Effector memory CD8-positive, alpha-beta T cell (primary cell): ENCODE measurements around the gene MATK.

Source experiments
- ATAC-seq: fragments of 150-1000 bp; cut with Tn5 transposase; replicated peaks from 2 replicates; pipeline ENCODE4 v1.10.0; 2021; ENCODE audit warnings: mild to moderate bottlenecking, moderate library complexity
- DNase-seq, 3 experiments: peaks; one replicate each; pipeline ENCODE4 v3.0.0; 2021
- H3K27ac Mint-ChIP-seq, 2 donors: one replicate each; pipeline ENCODE4 v1.8.0; 2022; ENCODE audit warnings: mild to moderate bottlenecking in 2 of 2, mixed read lengths in 2 of 2, moderate library complexity in 2 of 2
- H3K27me3 Mint-ChIP-seq, 2 donors: one replicate each; pipeline ENCODE4 v1.8.0; 2022; ENCODE audit warnings: mixed read lengths in 2 of 2
- H3K36me3 Mint-ChIP-seq: one replicate; pipeline ENCODE4 v1.8.0; 2022; ENCODE audit warnings: mild to moderate bottlenecking, moderate library complexity, mixed read lengths; ENCODE audit not compliant: insufficient read depth
- H3K4me1 Mint-ChIP-seq, 2 donors: one replicate each; pipeline ENCODE4 v1.8.0; 2022; ENCODE audit warnings: low read depth in 2 of 2, mixed read lengths in 2 of 2
- H3K4me3 Mint-ChIP-seq, 2 donors: one replicate each; pipeline ENCODE4 v1.8.0; 2022; ENCODE audit warnings: mild to moderate bottlenecking in 2 of 2, mixed read lengths in 2 of 2, moderate library complexity in 2 of 2
- H3K9me3 Mint-ChIP-seq, 2 donors: one replicate each; pipeline ENCODE4 v1.8.0; 2022; ENCODE audit warnings: mixed read lengths in 2 of 2
- total RNA-seq, 9 experiments: gene quantifications; one replicate each; lab custom pipeline; 2026; lab: John Stamatoyannopoulos, UW

Gene MATK, protein sequence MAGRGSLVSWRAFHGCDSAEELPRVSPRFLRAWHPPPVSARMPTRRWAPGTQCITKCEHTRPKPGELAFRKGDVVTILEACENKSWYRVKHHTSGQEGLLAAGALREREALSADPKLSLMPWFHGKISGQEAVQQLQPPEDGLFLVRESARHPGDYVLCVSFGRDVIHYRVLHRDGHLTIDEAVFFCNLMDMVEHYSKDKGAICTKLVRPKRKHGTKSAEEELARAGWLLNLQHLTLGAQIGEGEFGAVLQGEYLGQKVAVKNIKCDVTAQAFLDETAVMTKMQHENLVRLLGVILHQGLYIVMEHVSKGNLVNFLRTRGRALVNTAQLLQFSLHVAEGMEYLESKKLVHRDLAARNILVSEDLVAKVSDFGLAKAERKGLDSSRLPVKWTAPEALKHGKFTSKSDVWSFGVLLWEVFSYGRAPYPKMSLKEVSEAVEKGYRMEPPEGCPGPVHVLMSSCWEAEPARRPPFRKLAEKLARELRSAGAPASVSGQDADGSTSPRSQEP
- 7.8 to 139 (median 48.5) reads per million in 9 experiments for total RNA-seq

DNA sequence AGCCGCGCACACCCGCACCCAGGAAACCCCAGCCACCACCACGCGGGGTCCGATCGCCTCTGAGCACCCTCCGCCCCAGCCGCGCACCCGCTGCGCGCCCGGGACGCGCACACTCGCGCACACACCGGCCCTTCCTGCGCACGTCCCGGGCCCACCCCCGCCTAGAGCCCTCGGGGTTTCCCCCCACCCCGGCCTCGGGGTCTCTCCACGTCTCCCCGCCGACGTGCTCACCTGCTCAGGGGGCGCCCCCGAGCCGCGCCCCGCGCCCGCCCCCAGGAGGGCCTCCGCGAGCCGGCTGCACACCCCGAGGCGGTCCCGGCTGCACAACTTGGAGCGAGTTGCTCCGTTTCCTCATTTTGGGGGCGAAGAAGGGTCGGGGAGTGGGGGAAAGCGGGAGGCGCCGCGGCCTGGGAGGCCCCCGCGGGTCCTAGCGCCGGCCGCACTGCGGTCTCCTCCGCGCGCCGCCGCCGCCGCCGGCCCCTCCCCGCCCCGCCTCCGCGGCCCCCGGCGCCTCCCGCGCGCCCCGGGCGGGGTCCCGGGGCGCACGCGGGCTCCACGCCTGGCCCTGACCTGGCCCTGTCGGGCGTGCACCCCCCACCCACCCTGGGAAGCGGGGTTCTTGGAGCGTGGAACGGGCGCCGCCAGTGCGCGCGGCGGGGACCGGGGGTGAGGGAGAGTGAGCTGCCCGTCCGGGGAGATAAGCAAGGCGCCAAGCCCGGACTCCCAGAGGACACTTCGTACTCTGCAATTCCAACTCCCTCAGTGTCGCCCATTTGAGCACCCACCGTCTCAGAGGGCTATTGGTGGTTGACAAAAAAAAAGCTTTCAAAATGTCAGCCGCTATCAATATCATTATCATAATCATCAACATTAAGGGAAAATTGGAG, at the start of gene MATK:
Gene MATK, minus strand, starts transcription at position 444 of the 887 bp plus-strand sequence. CDS start 1,246 bp downstream, outside the sequence.
- ATAC-seq = peak; percentile 40
- H3K4me3 Mint-ChIP-seq = peak within 1 kb of the TSS; percentile 80 to 84
- peaks cover 8 to 11% of the 10 kb centered on the region in 2 donors for H3K9me3 Mint-ChIP-seq
- peak within 1 kb of the TSS; percentile 58 to 82 for H3K27ac Mint-ChIP-seq
- DNase-seq = peak; percentile 13 to 30 (median 29)
- H3K27me3 Mint-ChIP-seq = no peaks in the 10 kb centered on the region
- peaks cover 36% of the 10 kb centered on the region for H3K36me3 Mint-ChIP-seq
- peaks cover 34 to 37% of the 10 kb centered on the region in 2 donors for H3K4me1 Mint-ChIP-seq

DNA sequence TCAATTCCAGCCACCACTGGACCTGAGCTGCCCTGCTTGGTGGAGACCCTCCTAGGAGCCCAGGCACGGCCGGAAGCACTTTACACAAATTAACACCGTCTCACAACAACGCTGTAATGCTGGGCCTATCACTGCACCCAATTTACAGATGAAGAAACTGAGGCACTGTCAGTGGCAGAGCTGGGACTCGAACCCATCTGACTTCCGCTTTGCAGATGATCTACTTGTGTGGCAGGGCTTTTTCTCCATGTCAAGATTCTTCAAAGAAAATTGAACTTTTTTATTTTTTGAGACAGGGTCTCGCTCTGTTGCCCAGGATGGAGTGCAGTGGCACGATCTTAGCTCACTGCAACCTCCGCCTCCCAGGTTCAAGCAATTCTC, 48.9 kb upstream of the MATK start:
- ATAC-seq (no peak), DNase-seq (no peak)
- H3K4me3 Mint-ChIP-seq = no peak overlapping the region
- H3K9me3 Mint-ChIP-seq = no peaks in the 10 kb centered on the region
- peaks cover 0 to 5% of the 10 kb centered on the region in 2 donors for H3K27me3 Mint-ChIP-seq
- H3K36me3 Mint-ChIP-seq = no peaks in the 10 kb centered on the region
- no peaks in the 10 kb centered on the region for H3K4me1 Mint-ChIP-seq
- H3K27ac Mint-ChIP-seq = no peak overlapping the region

DNA sequence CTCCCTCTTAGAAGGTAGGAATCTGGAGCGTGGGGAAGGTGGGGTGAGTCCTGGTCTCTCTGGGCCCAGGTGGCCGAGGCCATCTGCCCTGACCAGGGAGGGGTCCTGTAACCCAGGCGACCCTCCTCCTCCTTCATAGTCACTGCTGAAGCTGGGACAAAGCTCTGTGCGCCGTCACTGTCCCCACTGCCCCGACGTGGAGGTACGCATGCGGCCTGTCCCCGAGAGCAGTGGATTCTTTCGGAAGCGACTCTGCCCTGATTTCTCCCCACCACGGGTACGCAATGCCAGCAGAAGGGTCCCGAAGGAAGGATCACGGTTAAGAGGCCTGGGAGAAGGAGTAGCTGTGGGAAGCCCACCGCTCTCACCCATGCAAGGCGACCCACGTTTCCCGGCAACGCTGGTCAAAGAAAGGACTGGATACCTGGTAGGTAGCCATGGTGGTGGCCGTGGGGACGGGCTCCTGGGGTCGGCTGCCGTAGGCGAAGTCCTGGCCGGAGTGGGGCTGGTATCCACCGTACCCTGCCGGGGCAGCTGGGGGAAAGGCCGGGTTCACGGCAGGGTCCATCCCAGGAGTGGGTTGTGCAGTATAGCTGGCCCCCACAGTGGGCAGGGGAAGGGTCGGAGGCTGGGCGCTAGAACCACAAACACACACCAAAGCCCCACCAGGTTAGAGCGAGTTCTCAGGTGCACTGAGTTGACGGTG, 48.3 kb upstream of the MATK start:
- H3K36me3 Mint-ChIP-seq = no peaks in the 10 kb centered on the region
- no peak overlapping the region for H3K4me3 Mint-ChIP-seq
- no peaks in the 10 kb centered on the region for H3K9me3 Mint-ChIP-seq
- ATAC-seq (no peak), DNase-seq (no peak)
- no peaks in the 10 kb centered on the region for H3K4me1 Mint-ChIP-seq
- H3K27ac Mint-ChIP-seq = no peak overlapping the region
- H3K27me3 Mint-ChIP-seq = peaks cover 0 to under 1% of the 10 kb centered on the region in 2 donors

DNA sequence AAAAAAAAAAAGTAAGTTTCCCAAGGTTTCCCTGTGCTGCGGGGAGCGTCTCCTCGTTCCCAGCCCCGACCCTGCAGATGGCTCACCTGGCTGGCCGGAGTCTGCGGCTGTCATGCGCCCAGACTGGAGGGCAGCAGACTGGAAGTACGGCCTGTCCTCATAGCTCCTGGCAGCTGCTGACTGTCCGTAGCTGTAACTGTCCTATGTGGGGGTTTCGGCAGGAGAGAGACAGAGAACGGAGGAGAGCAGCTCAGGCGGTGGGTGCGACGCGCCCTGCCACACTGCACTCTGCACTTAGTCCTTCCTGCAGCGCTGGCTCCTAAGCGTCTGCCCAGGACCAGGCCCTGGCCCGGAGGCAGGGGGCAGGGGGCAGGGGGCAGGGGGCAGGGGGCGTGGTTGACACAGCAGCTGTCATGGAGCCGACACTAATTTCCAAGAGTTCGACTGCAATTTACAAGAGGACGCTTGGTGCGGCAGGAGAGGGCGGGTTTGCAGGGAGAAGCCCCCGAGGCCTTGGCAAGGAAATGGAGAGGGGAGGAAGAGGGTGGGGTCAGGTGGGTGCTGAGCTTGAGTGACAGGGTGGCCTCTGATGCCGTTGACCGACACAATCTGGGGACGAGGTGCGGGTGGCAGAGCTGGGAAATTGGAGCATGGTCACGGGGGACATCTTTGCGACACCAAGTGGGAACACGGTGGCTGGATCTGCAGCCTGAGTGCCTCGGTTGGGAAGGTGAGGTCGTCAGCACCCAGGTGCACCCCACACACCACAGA, 47.6 kb upstream of the MATK start:
- no peaks in the 10 kb centered on the region for H3K27me3 Mint-ChIP-seq
- no peaks in the 10 kb centered on the region for H3K9me3 Mint-ChIP-seq
- ATAC-seq = no peak
- H3K36me3 Mint-ChIP-seq = no peaks in the 10 kb centered on the region
- no peak for DNase-seq
- no peak overlapping the region for H3K4me3 Mint-ChIP-seq
- no peak overlapping the region for H3K27ac Mint-ChIP-seq
- peaks cover 0 to 3% of the 10 kb centered on the region in 2 donors for H3K4me1 Mint-ChIP-seq

DNA sequence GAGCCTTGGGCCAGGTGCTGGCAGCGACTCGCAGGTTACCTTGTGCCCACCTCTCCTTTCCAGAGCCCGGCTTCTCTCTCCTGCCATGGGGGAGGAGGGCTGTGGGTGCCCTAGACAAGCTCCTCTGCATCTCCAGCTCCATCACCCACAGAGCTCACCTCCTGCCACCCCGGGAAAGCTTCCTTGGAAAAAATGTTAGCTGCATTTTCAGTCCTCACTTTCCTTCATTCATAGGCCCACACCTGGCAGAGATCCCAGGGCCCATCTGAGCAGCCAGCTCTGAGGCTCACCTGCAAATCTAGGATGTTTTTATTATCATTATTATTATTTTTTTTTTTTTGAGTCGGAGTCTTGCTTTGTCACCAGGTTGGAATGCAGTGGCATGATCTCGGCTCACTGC, 45.8 kb upstream of the MATK start:
- DNase-seq (no peak), ATAC-seq (no peak)
- H3K36me3 Mint-ChIP-seq = no peaks in the 10 kb centered on the region
- no peak overlapping the region for H3K27ac Mint-ChIP-seq
- no peaks in the 10 kb centered on the region for H3K9me3 Mint-ChIP-seq
- no peak overlapping the region for H3K4me3 Mint-ChIP-seq
- H3K27me3 Mint-ChIP-seq = no peaks in the 10 kb centered on the region
- peaks cover 3 to 6% of the 10 kb centered on the region in 2 donors for H3K4me1 Mint-ChIP-seq

DNA sequence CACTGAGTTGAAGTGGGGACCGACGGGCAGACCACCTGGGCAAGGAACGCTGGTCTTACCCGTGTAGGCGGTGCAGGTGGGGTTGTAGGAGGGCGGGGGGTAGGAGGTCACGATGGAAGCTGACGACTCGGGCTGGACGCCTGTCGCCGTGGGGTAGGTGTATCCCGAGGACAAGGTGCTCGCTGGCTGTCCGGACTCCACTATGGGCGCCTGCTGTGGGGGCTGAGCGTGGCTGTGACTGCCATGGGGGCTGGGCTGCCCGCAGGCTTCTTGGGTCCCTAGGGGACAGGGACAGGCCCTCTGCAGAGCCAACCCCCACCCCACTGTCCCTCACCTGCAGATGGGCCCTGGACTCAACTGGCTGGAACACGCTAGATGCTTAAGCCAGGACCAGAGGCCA, 45.4 kb upstream of the MATK start:
- DNase-seq = no peak
- Mint-ChIP-seq H3K36me3 (no peaks in the 10 kb centered on the region), H3K4me1 (peaks cover 3 to 6% of the 10 kb centered on the region in 2 donors), H3K4me3 (no peak overlapping the region), H3K9me3 (no peaks in the 10 kb centered on the region), H3K27ac (no peak overlapping the region), H3K27me3 (no peaks in the 10 kb centered on the region)
- no peak for ATAC-seq

DNA sequence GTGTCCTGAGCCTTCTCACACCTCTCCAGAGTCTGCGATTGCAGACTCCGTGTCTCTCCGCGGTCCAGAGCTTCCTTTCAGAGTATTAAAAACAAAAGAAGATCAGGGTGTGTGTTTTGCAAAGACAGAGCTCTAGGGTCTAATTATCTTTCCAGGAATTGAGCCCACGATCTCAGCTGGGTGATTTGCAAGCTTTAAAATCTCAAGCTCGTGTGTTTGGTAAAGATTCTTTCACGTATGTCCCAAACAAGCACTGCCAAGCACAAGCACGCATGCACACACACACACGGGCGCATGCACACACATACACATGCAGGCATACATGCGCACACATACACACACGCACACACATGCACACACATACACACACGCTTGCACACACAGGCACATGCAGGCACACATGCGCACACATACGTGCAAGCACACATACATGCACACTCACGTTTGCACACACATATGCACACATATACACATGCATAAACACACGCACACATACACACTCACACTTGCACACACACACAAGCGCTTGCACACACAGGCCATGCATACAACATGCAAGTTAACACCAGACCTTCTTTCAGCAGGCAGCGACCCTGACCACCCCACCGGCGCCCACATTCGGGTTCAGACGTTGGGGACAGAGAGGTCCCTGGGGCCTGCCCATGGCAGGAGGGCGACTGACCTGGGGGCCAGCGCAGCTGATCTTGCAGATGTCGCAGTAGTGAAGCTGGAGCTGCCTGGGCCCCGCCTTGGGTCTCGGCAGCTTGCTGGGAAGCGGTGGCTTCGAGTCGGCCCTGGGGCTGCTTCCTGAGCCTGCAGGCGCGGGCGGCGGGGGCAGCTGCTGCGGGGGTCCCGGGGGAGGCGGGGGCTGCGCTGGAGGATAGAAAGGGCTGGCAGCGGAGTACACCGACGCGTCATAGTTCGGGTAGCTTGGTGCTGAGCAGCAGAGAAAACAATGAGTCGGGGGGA, 44.7 kb upstream of the MATK start:
- ATAC-seq (no peak), DNase-seq (no peak)
- Mint-ChIP-seq H3K4me1 (peaks cover 3 to 6% of the 10 kb centered on the region in 2 donors), H3K27me3 (no peaks in the 10 kb centered on the region), H3K27ac (no peak overlapping the region), H3K9me3 (no peaks in the 10 kb centered on the region), H3K36me3 (no peaks in the 10 kb centered on the region), H3K4me3 (no peak overlapping the region)

DNA sequence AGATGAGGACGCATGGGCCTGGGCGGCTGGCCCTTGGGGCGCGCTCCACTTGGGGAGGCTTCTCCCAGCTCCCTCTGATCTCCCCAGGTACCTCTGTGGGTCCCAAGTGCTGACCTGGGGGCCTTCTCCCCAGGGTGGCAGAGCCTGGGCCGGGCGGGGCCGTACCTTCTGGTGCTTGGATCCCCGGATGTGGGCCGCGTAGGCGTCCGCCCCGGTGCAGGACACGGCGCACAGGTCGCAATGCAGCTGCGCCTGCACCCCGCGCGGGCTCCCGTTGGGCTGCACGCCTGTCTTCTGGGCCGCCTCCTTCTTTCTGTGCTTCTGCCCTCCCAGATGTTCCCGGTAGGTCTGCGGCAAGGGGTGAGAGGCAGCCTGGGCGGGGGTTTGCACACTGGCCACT, 41.1 kb upstream of the MATK start:
- ATAC-seq = no peak
- H3K4me1 Mint-ChIP-seq = peaks cover 3 to 6% of the 10 kb centered on the region in 2 donors
- no peak overlapping the region for H3K4me3 Mint-ChIP-seq

DNA sequence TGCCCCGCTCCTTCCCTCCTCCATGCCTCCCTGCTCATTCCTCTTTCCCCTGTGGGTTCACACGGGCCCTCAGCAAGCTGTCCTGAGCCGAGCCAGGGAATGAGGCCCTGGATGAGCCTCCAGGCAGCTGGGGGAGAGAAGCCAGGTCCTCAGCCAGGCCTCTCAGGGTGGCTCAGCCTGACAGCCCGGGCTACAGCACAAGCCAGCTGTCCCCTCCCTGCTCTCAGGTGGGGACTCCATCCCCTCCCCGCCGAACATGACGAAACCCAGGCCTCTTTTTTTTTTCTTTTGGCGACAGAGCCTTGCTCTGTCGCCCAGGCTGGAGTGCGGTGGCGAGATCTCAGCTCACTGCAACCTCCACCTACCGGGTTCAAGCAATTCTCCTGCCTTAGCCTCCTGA, 40.0 kb upstream of the MATK start:
- no peak for DNase-seq
- no peaks in the 10 kb centered on the region for H3K27me3 Mint-ChIP-seq
- no peak for ATAC-seq
- peaks cover 13 to 14% of the 10 kb centered on the region in 2 donors for H3K4me1 Mint-ChIP-seq
- H3K36me3 Mint-ChIP-seq = peaks cover 6% of the 10 kb centered on the region
- no peak overlapping the region for H3K4me3 Mint-ChIP-seq
- peak overlapping the region in 1 of 2 donors; percentile 57 for H3K27ac Mint-ChIP-seq
- no peaks in the 10 kb centered on the region for H3K9me3 Mint-ChIP-seq

More for the DNA sequence above, 41.1 kb upstream of the MATK start:
- H3K27ac Mint-ChIP-seq = no peak overlapping the region
- no peaks in the 10 kb centered on the region for H3K27me3 Mint-ChIP-seq
- no peak for DNase-seq
- no peaks in the 10 kb centered on the region for H3K9me3 Mint-ChIP-seq
- H3K36me3 Mint-ChIP-seq = no peaks in the 10 kb centered on the region

DNA sequence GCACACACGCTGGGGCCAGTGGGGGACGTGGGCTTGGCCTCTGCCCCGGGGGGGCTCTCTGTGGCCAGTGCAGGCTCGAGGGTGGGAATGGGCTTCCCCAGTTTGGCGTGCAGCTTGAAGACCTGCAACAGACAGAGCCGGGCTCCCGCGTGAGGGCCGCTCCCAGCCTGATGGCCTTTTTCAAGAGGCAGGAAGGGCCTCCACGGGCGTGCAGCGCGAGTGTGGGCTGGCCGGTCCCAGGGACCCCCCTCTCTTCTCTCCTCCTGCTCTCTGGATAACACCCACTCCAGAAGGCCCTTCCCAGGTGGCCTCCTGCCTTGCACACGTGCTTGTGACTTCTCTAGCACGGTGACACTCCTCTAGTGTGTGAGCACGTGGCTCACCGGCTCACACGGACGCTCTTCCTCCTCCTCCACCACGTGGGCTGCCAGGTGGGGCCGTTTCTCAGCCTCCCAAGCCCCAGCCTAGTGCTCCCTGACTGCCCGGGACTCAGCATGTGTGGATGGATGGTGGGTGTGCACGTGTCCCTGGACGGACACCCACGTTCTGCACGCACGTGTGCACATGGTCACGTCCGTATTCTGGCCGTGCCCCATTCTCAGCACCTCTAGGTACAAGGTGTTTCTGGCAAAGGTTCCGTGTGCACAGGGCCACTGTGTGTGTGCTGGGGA, 39.2 kb upstream of the MATK start:
- Mint-ChIP-seq H3K4me1 (peaks cover 14 to 15% of the 10 kb centered on the region in 2 donors), H3K4me3 (no peak overlapping the region), H3K36me3 (peaks cover 8% of the 10 kb centered on the region), H3K27ac (peak overlapping the region in 1 of 2 donors; percentile 57), H3K9me3 (no peaks in the 10 kb centered on the region), H3K27me3 (no peaks in the 10 kb centered on the region)
- DNase-seq (no peak), ATAC-seq (no peak)

DNA sequence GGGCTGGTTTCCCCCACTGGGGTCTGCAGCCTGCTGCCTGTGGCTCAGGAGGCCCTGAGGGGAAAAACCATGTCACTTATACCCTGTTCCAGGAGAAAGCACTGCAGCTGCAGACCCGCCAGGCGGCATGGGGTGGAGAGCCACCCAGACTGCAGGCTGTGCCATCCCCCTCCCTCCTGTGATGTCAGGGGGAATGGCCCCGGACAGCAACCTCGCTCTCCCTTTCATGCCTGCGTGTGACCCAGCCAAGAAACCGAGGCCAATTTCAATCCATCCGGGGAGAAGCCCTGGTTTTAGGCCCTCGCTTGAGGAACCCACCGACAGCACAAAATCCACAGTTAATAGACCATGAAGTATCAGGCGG, 37.2 kb upstream of the MATK start:
- no peak overlapping the region for H3K4me3 Mint-ChIP-seq
- ATAC-seq = no peak
- H3K27me3 Mint-ChIP-seq = no peaks in the 10 kb centered on the region
- DNase-seq = no peak
- no peaks in the 10 kb centered on the region for H3K9me3 Mint-ChIP-seq
- peaks cover 14 to 15% of the 10 kb centered on the region in 2 donors for H3K4me1 Mint-ChIP-seq
- H3K27ac Mint-ChIP-seq = no peak overlapping the region
- peaks cover 10% of the 10 kb centered on the region for H3K36me3 Mint-ChIP-seq
